DMS53 treated with DMSO at 0.1 percent for 48 hours (cell line): ENCODE measurements around the gene VOPP1.
"Not testable (repeated sequence)": the region's sequence is repeated elsewhere in the genome, so short reads cannot be mapped to it uniquely, and the experiment has no call there.

Experiments used
- DNase-seq: peaks from one replicate; lab custom pipeline; 2025; ENCODE audit not compliant: unreplicated experiment; lab: John Stamatoyannopoulos, UW

VOPP1 gene, protein sequence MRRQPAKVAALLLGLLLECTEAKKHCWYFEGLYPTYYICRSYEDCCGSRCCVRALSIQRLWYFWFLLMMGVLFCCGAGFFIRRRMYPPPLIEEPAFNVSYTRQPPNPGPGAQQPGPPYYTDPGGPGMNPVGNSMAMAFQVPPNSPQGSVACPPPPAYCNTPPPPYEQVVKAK

DNA sequence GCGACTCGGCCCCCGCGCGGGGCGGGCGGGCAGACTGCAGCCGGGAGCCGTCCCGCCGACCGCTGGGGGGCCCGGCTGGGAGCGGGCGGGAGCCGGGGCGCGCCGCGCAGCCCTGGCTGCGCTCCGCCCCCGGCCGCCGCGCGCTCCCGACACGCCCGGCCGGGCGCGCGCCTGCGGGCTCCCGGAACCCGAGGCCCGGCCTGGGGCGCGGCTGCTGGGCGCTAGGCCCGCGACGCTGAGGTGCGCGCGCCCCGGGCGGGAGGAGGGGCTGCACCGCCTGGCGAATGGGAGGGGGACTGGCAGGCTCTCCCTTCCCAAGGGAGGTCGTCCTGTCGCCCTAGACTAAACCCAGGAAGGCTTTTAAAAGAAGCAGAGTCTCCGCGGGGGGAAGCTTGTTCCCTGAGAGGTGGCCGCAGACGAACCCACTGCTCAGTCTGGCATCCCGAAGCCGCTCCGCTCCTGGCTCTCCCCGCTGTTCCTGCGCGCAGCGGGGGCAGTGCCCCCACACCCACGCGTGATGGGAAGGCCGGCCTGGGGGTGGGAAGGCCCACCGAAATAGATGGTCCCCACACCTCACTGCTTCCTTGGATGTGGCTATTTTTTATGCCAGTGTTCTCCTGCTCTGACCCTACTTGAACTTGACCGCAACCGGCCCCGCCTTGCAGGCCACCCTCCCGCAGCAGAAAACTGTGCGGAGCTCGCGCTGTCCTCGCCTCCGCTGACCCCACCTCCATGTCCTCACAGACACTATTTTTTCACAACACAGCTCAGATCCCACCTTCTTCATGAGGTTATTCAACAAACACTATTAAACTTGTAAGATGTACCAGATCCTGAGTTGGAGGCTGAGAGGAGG is at the start of gene VOPP1:
TSS of gene VOPP1 (minus strand) at position 125 of the 856 bp plus-strand sequence. CDS start 178 bp downstream, outside the sequence.
- DNase-seq = peak; percentile 48

DNA sequence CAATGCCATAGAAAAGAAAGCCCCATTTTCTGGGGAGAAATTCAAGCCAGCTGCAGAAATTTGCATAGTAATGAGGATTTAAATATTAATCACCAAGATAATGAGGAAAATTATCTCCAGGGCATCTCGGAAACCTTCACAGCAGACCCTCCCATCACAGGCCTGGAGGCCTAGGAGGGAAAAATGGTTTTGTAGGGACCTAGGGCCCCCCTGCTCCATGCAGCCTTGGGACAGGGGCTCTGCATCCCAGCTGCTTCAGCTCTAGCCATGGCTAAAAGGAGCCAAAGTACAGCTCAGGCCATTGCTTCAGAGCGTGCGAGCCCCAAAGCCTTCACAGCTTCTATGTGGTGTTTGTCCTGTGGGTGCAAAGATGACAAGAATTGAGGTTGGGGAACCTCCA is 46.6 kb upstream of the VOPP1 start:
- DNase-seq = no peak

DNA sequence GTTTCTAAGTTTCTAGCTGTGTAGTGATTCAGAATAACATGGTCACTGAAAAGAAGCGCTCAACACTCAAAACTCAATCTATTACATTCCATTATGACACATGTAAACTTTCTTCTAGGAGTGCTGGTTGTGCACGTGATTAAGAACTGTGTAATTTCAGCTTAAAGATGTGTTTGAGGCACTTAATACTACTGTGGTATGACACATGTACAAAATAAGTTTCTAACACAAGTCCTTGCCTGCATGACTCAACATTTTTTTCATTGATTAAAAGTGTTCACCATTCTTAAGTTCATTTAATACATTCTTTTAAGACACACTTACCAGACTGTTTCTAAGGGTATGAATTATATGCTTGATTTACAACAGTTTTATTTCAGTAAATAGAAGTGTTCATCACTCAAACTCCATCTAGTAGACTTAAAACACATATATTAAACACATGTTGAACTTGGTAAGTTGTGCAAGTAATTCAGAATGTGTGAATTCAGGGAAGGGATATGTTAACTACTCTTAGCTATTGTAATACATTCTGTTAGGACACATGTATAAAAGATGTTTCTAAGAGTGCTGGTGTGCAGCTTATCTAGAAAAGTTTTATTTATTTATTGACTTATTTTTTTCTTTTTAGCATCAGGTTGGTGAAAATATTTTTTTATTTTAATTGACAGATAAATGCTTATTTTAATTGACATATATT is 42.2 kb upstream of the VOPP1 start:
- not testable (repeated sequence) for DNase-seq

DNA sequence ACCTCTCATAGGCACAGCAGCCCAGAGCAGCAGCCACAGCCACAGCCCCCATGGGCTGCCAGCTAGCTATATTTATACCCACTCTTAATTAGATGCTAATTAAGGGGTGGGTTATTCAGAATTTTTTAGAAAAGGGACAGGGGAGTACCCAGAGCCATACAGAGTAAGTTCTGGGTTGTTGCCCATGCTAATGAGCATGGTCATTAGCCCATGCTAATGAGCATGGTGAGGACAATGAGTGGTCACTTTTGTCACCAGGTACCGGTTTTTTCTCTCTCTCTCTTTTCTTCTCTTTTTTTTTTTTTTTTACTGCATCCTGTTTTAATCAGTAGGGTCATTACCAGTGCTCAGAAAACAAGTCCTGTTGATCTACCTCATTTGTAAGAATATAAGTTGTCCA is 37.4 kb upstream of the VOPP1 start:
- DNase-seq = not testable (repeated sequence)

DNA sequence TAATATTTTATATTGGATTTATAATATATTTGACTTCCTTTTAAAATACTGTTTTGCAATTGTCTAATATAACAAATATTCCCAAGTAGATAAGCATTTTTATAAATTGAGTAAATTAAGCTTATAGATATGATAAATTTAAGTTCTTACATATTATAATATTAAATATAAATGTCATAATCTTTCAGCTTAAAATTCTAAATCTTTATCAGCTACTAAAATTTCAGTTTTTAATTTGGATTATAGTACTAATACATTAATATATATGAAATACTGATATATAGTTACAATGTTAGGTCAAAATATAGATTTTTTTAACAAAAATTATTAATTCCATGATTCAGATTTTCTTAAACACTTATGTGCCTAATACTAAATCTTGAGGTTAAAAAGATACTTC is 33.4 kb upstream of the VOPP1 start:
- DNase-seq = not testable (repeated sequence)

DNA sequence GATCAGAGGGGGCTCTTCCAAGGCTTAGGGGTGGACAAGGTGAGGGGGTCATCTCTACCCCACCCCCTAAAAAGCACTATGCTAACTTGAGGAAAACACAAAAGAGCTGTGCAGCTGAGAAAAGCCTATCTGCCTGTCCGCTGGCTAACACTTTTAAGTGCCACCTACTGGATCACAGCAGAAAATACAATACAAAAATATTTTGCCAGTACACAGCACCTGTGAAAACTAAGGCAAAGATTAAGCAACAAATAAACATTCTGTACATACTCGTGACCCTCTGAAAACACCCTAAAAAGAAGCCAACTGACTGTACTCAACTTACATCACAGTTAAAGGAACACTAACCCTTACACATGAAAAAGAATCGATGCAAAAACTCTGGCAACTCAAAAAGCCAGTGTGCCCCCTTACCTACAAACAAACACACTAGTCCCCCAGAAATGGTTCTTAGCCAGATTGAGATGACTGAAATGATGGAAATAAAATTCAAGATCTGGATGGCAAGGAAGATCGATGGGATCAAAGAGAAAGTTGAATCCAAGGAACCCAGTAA is 25.7 kb upstream of the VOPP1 start:
- DNase-seq = not testable (repeated sequence)

DNA sequence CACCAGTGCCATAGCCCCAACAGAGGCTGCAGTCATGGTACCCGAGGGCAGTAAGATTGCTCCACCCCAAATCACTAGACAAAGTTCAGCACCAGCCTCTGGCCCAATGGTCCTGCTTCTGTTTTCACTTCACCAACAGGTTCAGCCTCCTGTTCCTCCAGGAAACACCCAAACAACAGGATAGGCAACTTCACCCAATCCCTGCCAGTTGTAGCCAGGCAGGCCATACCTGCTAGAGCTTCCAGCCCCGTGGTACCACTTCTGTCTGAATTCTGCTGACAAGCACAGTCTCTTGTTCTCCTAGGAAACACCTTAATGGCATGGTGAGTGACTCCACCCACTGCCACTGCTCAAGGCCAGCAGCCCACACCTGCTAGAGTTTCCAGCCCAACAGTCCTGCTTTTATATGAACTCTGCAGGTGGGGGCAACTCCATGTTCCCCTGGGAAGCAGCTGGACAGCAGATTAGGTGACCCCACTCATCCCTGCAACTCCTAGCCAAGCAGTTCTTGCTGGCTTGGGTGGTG is 25.0 kb upstream of the VOPP1 start:
- DNase-seq = not testable (repeated sequence)

DNA sequence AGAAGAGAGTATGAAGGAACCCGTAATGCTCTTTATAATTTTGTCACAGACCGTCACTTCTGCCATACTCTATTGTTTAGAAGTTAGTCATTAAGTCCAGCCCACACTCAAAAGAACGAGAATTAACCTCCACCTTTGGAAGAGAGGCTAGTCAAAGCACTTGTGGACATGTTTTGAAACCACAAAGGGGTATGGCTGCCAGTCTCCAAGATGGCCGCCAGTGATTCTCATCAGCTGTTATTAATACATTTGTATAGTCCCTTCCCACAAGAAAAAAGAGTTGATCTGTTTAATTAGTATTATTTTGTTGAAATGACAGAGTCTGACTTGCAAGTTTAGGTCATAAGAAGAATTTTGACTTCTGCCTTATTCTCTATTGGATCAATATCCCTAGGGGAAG is 23.2 kb upstream of the VOPP1 start:
- no peak for DNase-seq

DNA sequence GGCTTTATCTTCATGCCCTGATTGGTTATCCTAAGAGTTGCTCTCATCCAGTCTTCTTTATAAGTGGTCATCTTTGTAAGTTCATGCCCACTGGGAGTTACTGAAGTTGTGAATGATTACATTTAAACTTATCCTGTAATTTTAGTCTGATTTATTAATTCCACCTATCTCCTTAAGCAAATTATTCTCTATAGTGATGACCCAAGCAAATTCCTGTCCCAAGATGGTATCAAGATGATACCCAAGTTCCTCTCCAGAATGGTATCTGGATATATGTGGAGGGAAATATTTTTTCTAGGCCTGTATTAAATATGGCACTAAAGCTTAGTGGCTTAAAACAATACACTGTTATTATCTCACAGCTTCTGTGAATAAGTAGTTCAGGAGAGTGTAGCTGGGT is 22.6 kb upstream of the VOPP1 start:
- no peak for DNase-seq

DNA sequence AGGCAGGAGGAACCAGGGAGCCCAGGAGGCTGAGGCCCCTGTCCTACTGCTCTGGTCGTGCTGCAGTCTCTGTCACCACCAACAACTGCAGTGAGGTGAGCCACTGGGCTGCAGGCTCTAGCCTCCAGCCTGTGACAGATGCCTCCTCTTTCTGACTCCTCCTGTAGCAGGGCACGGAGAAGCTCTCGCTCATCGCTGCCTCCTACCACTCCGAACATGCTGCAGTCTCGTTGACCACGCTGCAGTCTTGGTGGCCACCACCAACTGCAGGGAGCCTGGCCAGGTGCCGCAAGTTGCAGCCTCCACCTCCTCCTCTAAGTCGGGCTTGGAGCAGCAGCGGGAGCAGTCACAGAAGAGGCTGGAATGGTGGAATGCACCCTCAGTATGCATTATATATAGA is 22.1 kb upstream of the VOPP1 start:
- no peak for DNase-seq

DNA sequence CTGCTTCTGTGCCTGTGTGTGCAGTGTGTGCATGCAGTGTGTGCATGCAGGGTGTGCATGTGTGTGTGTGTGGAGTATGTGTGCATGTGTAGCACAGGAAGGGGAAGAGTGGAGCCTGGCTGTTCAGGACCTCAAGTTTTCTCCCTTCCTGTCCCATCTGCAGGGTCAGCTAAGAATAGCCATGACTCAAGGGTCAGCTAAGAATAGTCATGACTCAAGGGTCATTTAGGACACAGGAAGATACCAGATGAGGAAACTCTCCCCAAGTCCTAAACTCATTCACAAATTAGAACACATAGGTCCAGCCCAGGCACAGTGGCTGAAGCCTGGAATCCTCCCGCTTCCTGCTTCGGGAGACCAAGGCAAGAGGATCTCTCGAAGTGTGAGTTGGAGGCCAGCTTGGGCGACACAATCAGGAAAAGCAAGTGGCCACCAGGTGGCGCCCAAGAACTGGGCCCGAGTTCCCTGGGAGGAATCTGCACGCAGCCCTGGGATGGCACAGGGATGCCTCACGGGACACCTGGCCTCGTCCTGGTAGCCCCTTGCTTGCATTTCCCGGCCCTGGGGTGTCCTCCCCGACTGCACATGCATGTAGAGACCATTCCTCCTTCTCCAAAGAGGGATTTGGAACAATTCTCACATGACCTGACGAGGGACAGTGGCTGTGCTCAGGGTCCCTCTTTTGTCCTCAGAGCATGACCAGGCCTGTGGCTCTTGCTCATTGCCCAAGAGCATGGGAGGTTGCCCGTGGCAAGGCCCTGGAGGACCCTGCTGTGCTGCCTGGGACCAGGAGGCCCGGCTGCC is 21.4 kb upstream of the VOPP1 start:
- DNase-seq = peak; percentile 46

DNA sequence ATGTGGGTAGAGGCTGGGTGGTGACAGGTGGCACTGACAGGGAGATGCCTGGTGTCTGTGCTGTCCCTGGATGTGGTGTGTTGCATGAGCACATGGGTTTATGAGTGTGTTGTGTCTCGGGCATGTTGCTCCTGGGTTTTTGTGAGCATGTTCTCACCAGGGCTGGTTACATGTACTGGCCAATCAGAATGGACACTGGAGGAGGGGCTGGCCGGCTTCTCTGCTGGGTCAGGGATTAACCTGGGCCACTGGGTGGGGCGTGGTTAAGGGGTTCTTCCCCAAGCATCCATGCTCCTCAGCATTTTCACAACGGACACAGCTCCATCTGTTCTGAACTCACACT is 20.8 kb upstream of the VOPP1 start:
- no peak for DNase-seq

DNA sequence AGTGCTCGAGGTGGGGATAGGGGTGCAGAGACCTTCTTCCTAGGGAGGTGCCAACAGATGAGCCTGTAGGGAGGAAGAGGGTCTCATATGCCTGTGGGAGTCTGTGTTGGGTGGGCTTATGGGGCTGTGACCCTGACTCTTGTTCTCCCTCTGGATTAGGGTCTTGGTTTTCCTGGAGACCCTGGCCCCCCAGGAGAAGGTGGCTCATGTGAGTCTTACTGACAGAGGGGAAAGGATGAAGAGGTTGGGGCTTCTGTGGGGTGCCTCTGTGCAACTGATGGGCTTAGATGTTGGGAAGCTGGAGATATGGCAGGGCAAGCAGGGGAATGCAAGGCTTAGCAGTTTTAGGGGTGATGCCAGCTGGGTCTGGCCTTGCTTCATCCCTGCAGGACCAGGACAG is 20.2 kb upstream of the VOPP1 start:
- no peak for DNase-seq

DNA sequence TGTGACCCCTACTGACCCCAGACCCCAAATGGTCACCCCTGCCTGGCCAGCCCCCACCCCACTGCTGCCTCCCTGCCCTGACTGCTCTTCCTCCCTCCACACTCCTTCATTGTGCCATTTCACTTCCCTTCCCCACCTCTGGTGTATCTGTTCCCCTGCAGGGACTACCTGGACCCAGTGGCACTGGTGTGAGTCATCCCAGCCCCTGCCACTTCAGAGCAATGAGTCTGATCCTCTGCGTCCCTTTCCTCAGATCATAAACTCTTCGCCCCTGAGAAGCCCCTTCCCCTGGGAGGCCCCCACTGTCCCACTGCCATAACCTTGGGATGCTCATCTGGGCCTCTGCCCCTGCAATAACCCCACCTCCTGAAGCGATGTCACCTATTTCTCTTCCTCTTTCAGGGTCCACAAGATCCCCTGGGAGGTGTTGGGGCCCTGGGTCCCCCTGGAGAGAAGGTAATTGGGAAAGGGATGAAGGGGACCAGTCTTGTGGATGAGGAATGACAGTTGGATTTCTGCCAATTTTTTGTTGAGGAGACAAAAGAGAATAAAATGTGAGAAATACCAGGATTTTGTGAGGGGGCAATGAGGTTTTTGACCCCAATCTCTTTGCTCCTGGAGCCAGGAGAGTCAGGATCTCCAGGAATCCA is 19.1 kb upstream of the VOPP1 start:
- DNase-seq = no peak

DNA sequence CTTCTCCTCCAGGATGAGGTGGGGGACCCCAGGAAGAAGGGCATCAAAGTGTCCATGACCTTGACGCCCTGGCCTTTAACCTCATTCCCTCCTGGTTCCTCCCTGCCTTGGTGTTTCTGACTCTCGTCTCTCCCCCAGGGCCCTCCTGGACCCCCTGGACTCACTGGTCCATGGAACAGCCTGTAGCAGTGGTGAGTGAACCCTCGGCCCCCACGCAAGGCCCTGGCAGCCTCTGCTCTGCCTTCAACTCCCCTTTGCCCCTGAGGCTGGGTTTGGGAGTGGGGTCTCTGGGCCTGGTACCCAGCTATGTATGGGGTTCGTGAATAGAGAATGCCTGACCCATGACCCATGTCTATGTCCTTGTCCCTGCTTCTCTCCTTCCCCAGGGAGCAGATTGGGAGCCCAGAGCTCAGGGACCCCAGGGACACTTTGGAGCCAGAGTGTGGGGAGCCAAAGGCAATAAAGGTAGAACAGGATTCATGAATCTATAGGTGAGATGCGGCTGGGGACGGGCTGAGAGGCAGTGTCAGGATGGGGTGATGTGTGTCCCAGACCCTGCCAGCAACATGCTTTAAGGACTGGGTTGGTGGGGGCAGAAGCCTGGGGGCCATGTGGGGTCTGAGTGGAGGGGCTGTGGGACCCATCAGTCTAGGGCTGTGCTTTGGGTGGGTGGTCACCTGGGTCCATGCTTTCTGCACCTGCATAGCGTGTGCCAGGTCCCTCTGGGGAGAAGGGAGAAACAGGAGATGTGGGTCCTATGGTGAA is 18.4 kb upstream of the VOPP1 start:
- DNase-seq = no peak

DNA sequence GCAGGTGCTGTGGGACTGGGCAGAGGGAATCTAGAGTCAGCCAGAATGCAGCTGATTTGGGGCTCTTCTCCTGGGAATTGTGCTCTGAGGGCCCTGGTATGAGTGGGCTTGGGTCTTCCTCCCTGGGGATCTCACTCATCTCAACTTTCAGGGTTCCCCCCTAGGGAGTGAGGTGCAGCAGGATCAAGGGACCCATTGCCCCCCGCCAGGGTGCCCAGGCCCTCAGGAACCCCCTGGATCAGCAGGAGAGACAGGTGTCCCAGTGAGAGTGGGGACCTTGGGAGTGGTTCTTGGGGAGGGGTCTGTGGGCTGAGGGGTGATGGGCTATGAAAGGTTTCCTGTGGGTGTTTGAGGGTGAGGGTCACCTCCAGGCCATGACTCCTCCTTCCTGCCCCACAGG is 17.6 kb upstream of the VOPP1 start:
- no peak for DNase-seq

DNA sequence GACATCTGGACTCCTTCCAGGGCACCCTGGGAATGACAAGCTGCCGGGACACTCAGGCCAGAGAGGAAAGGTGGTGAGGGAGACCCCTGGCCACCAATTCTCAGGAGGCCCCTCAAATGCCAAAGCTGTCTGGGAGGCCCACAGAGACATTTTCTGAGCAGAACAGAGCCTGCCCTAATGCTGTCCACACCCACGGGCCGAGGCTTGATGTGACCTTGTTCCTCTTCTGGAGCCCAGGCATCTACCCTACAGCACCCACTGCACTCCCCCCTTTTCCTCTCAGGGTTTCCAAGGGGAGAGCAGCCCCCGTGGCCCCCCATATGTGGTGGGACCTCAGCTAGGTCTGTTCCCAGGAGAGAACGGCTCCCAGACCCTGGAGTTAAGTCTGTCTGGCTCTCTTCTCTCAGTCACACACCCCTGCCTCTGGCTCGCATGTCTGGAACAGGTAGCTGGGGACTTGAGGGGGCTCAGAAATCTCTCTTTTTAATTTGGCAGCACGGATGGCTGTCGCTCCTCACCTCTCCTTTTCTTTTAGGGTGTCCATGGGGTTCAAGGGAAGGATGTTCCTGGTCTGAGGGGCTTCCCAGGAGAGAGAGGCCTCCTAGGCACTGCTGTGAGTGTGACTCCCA is 16.8 kb upstream of the VOPP1 start:
- no peak for DNase-seq

DNA sequence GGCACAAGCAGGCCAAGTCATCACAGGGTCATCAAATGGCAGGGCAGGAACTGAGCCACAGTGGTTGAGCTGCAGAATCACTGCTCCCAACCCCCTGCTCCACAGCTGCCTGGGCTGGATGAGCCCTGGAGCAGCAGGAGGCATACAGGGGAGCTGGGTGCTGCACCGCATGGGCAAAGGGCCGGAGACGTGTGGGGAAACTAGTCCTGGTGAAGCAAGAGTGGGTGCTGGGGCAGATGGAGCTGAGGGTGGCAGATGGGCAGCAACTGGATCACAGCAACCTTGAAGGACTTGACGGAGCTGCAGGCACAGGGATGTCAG is 16.0 kb upstream of the VOPP1 start:
- DNase-seq = no peak

DNA sequence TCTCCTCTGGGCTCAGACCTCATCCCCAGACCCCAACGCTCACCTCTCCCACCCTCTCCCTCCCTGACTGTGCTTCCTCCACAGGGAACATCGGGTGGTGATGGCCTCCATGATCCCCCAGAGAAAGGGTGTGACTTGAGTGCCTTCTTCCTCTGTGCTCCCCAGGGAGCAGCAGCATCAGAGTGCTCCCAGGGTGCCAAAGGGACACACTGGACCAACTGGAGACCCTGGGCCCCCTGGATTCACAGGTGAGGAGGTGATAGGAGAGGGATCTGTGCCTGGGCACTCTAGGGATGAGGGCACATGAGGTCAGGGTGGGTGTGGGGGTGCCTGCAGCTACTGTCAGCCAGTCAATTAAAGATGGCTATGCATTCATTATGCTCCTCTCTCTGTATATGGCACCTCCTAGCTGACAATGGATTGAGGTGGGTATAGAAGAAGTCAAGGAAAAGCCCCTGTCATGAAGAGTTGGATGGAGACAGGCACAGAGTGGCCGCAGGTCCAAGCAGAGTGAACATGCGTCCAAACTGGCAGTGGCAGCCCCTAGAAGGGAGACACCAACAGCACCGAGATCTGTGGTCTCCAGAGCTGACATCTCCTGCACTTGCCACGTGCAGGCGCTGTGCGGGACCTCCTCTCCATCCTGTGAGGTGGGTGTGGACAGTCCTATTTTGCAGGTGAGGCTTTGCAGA is 15.5 kb upstream of the VOPP1 start:
- DNase-seq = no peak
